Measurements from ENCODE around the gene RNF144A.

DNA sequence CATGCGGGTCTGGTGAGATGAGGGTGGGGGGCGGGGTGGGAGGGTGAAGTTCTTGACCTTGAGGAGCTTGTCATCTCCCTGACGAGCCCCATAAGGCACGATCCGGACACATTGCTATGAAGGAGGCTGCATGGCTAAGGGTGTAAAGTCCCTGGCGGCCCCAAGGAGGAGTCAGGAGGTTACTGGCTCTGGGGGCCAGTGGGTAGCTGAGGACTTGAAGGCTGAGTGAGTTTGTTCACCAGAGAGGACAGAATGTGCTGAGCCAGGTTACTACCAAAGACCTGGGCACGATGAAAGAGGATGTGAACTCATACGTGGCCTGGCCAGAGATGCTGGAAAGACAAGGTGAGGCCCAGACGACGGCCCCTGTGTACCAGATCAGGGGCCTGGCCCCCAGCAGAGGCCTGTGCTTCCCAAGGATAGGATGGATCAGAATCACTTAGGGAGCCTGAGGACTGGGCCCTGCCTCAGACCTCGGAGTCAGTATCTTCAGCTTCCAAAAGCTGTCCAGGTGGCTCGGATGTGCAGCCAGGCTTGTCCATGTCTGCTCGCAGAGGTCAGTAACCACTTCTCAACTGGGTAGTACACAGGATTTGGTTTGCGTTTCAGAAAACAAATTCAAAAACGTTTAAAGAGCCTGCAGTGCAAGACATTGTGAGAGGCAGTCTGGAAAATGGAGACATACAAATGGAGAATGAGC is 110.9 kb downstream of the RNF144A start:
- TF ChIP-seq, protein P1, sequence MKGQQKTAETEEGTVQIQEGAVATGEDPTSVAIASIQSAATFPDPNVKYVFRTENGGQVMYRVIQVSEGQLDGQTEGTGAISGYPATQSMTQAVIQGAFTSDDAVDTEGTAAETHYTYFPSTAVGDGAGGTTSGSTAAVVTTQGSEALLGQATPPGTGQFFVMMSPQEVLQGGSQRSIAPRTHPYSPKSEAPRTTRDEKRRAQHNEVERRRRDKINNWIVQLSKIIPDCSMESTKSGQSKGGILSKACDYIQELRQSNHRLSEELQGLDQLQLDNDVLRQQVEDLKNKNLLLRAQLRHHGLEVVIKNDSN (IDR thresholded peaks at IDR 0.05): no peak
- no peak for TF ChIP-seq NFIC (IDR thresholded peaks at IDR 0.05)
- no peak for TF ChIP-seq MAX (IDR thresholded peaks at IDR 0.05)
- TF ChIP-seq YY1 (IDR thresholded peaks at IDR 0.05; ENCODE audit: low read depth): no peak
- no peak for TF ChIP-seq FOXM1 (IDR thresholded peaks at IDR 0.05; ENCODE audit: borderline replicate concordance, low read depth)
- TF ChIP-seq RAD21 (IDR thresholded peaks at IDR 0.05; ENCODE audit: low read depth): no peak
- no peak for TF ChIP-seq REST (IDR thresholded peaks at IDR 0.05; ENCODE audit: low read depth)
- no peak for TF ChIP-seq ZBTB7A (IDR thresholded peaks at IDR 0.05; ENCODE audit: low read depth)
- no peak for TF ChIP-seq CEBPB (IDR thresholded peaks at IDR 0.05)
- no peak for TF ChIP-seq TEAD4 (IDR thresholded peaks at IDR 0.05)
- no peak for TF ChIP-seq TCF12 (IDR thresholded peaks at IDR 0.05; ENCODE audit: low read depth)

Data from Ishikawa (cell line).